Measurements from ENCODE around the gene ZNF74. TPM values are rescaled to one million over a fixed set of nuclear protein-coding genes. Genes with fewer than 3 reads are reported as not detected.
"Not testable (repeated sequence)": the region's sequence is repeated elsewhere in the genome, so short reads cannot be mapped to it uniquely, and the experiment has no call there.

Gene ZNF74
- total RNA-seq, 1 experiment from 2014 or later: 11.1 TPM

DNA sequence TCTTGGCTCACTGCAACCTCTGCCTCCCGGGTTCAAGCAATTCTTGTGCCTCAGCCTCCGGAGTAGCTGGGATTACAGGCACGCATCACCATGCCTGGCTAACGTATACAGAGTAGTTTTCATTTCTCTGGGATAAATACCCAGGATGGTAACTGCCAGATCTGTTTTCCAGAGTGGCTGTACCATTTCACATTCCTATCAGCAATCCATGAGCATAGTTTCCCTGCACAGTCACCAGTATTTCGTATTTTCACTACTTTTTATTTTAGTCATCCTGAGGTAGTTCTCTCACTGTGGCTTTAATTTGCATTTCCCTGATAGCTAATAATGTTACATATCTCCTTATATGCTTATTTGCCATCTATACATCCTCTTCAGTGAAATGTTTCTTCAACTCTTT, 54.7 kb downstream of the ZNF74 start:
- no peaks in the 10 kb centered on the region for H3K36me3 Mint-ChIP-seq (ENCODE audit: insufficient read depth, unreplicated experiment)
- H3K9me3 Mint-ChIP-seq (ENCODE audit: low read depth, unreplicated experiment): no peaks in the 10 kb centered on the region
- H3K4me3 Mint-ChIP-seq (ENCODE audit: low read depth, unreplicated experiment): no peak overlapping the region
- CTCF ChIA-PET: no interaction called here
- no peaks in the 10 kb centered on the region for H3K27me3 Mint-ChIP-seq (ENCODE audit: unreplicated experiment)
- BruUV-seq (replicated peaks): no TSS peak
- H3K4me1 Mint-ChIP-seq (ENCODE audit: low read depth, unreplicated experiment): no peaks in the 10 kb centered on the region
- intact Hi-C loops (cut with micrococcal nuclease; ENCODE audit: unreplicated experiment): no loop called here
- H3K27ac Mint-ChIP-seq (ENCODE audit: unreplicated experiment): no peak overlapping the region
- DNase-seq: no peak
- TF ChIP-seq, protein P1, sequence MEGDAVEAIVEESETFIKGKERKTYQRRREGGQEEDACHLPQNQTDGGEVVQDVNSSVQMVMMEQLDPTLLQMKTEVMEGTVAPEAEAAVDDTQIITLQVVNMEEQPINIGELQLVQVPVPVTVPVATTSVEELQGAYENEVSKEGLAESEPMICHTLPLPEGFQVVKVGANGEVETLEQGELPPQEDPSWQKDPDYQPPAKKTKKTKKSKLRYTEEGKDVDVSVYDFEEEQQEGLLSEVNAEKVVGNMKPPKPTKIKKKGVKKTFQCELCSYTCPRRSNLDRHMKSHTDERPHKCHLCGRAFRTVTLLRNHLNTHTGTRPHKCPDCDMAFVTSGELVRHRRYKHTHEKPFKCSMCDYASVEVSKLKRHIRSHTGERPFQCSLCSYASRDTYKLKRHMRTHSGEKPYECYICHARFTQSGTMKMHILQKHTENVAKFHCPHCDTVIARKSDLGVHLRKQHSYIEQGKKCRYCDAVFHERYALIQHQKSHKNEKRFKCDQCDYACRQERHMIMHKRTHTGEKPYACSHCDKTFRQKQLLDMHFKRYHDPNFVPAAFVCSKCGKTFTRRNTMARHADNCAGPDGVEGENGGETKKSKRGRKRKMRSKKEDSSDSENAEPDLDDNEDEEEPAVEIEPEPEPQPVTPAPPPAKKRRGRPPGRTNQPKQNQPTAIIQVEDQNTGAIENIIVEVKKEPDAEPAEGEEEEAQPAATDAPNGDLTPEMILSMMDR (IDR thresholded peaks at IDR 0.05; ENCODE audit: unreplicated experiment): no peak

DNA sequence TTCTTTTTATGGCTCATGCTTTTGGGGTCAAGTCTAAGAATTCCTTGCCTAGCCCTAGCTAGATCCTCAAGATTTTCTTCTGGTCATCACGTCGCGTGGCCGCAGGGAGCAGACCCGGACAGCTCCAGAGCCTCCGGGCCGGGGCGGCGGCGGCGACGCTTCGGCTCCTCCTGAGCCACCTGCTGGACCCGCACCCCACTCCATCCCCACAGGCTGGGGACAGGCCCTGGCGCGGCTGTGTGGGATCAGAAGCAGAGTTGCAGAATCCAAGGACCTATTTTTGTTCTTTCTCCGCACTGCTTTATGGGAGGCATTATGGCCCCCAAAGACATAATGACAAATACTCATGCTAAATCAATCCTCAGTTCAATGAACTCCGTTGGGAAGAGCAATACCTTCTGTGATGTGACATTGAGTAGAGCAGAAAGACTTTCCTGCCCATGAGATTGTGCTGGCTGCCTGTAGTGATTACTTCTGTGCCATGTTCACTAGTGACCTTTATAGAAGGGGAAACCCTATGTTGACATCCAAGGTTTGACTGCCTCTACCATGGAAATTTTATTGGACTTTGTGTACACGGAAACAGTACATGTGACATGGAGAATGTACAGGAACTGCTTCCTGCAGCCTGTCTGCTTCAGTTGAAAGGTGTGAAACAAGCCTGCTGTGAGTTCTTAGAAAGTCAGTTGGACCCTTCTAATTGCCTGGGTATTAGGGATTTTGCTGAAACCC, 56.0 kb downstream of the ZNF74 start:
- Mint-ChIP-seq H3K36me3 (ENCODE audit: insufficient read depth, unreplicated experiment) (no peaks in the 10 kb centered on the region), H3K27ac (ENCODE audit: unreplicated experiment) (no peak overlapping the region), H3K9me3 (ENCODE audit: low read depth, unreplicated experiment) (no peaks in the 10 kb centered on the region), H3K4me3 (ENCODE audit: low read depth, unreplicated experiment) (no peak overlapping the region), H3K27me3 (ENCODE audit: unreplicated experiment) (no peaks in the 10 kb centered on the region), H3K4me1 (ENCODE audit: low read depth, unreplicated experiment) (no peaks in the 10 kb centered on the region)
- CTCF ChIA-PET: interaction anchor here (0.6 kb wide), 1 partner anchor 32 kb away, joined by 8 read pairs; no protein-coding TSS in a partner anchor
- TF ChIP-seq, protein P1 (IDR thresholded peaks at IDR 0.05; ENCODE audit: unreplicated experiment): no peak
- no peak for DNase-seq
- no TSS peak for BruUV-seq (replicated peaks)
- intact Hi-C loops (cut with micrococcal nuclease; ENCODE audit: unreplicated experiment): no loop called here

DNA sequence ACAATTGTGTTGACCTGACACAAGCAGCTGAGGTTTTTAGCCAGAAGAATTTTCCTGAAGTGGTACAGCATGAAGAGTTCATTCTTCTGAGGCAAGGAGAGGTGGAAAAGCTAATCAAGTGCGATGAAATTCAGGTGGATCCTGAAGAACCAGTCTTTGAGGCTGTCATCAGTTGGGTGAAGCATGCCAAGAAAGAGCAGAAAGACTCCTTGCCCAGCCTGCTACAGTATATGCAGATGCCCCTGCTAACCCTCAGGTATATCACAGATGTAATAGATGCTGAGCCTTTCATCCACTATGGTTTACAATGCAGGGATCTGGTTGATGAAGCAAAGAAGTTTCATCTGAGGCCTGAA, 56.6 kb downstream of the ZNF74 start:
- Mint-ChIP-seq H3K4me1 (ENCODE audit: low read depth, unreplicated experiment) (no peaks in the 10 kb centered on the region), H3K4me3 (ENCODE audit: low read depth, unreplicated experiment) (no peak overlapping the region), H3K9me3 (ENCODE audit: low read depth, unreplicated experiment) (no peaks in the 10 kb centered on the region), H3K27me3 (ENCODE audit: unreplicated experiment) (no peaks in the 10 kb centered on the region), H3K27ac (ENCODE audit: unreplicated experiment) (no peak overlapping the region), H3K36me3 (ENCODE audit: insufficient read depth, unreplicated experiment) (no peaks in the 10 kb centered on the region)
- CTCF ChIA-PET: no interaction called here
- no TSS peak for BruUV-seq (replicated peaks)
- DNase-seq: no peak
- intact Hi-C loops (cut with micrococcal nuclease; ENCODE audit: unreplicated experiment): no loop called here
- TF ChIP-seq, protein P1 (IDR thresholded peaks at IDR 0.05; ENCODE audit: unreplicated experiment): no peak

DNA sequence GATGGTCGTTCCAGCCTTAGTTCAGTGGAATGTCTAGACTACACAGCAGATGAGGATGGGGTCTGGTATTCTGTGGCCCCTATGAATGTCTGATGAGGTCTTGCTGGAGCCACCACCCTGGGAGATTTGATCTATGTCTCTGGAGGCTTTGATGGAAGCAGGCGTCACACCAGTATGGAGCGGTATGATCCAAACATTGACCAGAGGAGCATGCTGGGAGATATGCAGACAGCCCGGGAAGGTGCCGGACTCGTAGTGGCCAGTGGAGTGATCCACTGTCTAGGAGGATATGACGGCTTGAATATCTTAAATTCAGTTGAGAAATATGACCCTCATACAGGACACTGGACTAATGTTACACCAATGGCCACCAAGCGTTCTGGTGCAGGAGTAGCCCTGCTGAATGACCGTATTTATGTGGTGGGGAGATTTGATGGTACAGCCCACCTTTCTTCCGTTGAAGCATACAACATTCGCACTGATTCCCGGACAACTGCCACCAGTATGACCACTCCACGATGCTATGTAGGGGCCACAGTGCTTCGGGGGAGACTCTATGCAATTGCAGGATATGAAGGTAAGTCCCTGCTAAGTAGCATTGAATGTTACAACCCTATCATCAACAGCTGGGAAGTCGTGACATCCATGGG, 57.3 kb downstream of the ZNF74 start:
- CTCF ChIA-PET; H3K9me3 Mint-ChIP-seq (ENCODE audit: low read depth, unreplicated experiment); BruUV-seq (replicated peaks); DNase-seq; H3K27me3 Mint-ChIP-seq (ENCODE audit: unreplicated experiment); H3K27ac Mint-ChIP-seq (ENCODE audit: unreplicated experiment); H3K4me1 Mint-ChIP-seq (ENCODE audit: low read depth, unreplicated experiment); intact Hi-C loops (cut with micrococcal nuclease; ENCODE audit: unreplicated experiment); H3K36me3 Mint-ChIP-seq (ENCODE audit: insufficient read depth, unreplicated experiment); H3K4me3 Mint-ChIP-seq (ENCODE audit: low read depth, unreplicated experiment): not testable (repeated sequence)

DNA sequence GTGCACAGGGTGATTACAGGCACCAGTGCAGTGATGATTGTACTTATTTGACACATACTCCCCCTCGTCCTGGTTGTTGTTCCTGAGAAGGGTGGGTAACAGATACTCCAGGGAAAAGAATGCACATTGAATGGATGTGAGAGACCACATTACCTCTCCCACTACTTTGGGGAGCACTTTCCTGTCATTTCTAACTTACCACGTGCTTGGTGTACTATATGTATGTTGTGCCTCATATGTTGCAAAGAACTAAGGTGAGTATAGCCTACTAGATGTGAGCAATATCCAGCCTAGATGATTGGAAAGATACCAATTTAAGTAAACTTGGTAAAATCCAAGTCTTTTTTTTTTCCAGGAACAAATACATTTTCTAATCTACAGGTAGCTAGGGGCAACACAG, 58.0 kb downstream of the ZNF74 start:
- DNase-seq: no peak
- BruUV-seq (replicated peaks): no TSS peak
- H3K9me3 Mint-ChIP-seq (ENCODE audit: low read depth, unreplicated experiment): no peaks in the 10 kb centered on the region
- H3K27ac Mint-ChIP-seq (ENCODE audit: unreplicated experiment): no peak overlapping the region
- no peak overlapping the region for H3K4me3 Mint-ChIP-seq (ENCODE audit: low read depth, unreplicated experiment)
- no peaks in the 10 kb centered on the region for H3K4me1 Mint-ChIP-seq (ENCODE audit: low read depth, unreplicated experiment)
- CTCF ChIA-PET: no interaction called here
- intact Hi-C loops (cut with micrococcal nuclease; ENCODE audit: unreplicated experiment): no loop called here
- H3K27me3 Mint-ChIP-seq (ENCODE audit: unreplicated experiment): no peaks in the 10 kb centered on the region
- H3K36me3 Mint-ChIP-seq (ENCODE audit: insufficient read depth, unreplicated experiment): peaks cover 9% of the 10 kb centered on the region
- TF ChIP-seq, protein P1 (IDR thresholded peaks at IDR 0.05; ENCODE audit: unreplicated experiment): no peak
